Esophagus (tissue), 2 donors: Measurements from ENCODE around the gene VANGL1. TPM values are rescaled to one million over a fixed set of nuclear protein-coding genes. Genes with fewer than 3 reads are reported as not detected.

ENCODE experiments used
- H3K27ac ChIP-seq, 2 donors: one replicate each; pipeline ENCODE4 v1.5.1; 2013; ENCODE audit warnings: low read depth in 2 of 2, mild to moderate bottlenecking in 2 of 2, inconsistent platforms in 1 of 2, low read length in 1 of 2, moderate library complexity in 1 of 2
- H3K27me3 ChIP-seq, 2 donors: one replicate each; pipeline ENCODE4 v1.6.1; 2013; ENCODE audit warnings: low read length in 2 of 2, control low read depth in 1 of 2, mild to moderate bottlenecking in 1 of 2; ENCODE audit not compliant: insufficient read depth in 2 of 2, control insufficient read depth in 1 of 2
- H3K36me3 ChIP-seq, 2 donors: one replicate each; pipeline ENCODE4 v1.6.1; 2013; ENCODE audit warnings: low read length in 1 of 2; ENCODE audit not compliant: control insufficient read depth in 2 of 2, insufficient read depth in 2 of 2
- H3K4me1 ChIP-seq, 2 donors: one replicate each; pipeline ENCODE4 v1.6.1; 2013; ENCODE audit warnings: low read length in 1 of 2; ENCODE audit not compliant: control insufficient read depth in 2 of 2, insufficient read depth in 2 of 2
- H3K4me3 ChIP-seq, 2 donors: one replicate each; pipeline ENCODE4 v1.5.1; 2013; ENCODE audit warnings: low read length in 2 of 2, mild to moderate bottlenecking in 2 of 2, low read depth in 1 of 2, moderate library complexity in 1 of 2
- H3K9me3 ChIP-seq, 2 donors: one replicate each; pipeline ENCODE4 v1.6.1; 2013; ENCODE audit warnings: mild to moderate bottlenecking in 2 of 2, low read depth in 1 of 2, low read length in 1 of 2, moderate library complexity in 1 of 2; ENCODE audit not compliant: control insufficient read depth in 2 of 2, insufficient read depth in 1 of 2
- WGBS, 2 donors: extraction: QIAGEN DNeasy Blood & Tissue Kit; methylation state at CpG; one replicate each; pipeline ENCODE4 v1.1.7; 2013; 5-methylcytosine and 5-hydroxymethylcytosine counted together
- polyA plus RNA-seq, 2 donors: library from polyadenylated mRNA; stranded (reverse); fragments of 200-250 nt; gene quantifications; one replicate each; pipeline ENCODE4 v1.2.3, GENCODE V29; 2013
- donor health status: healthy with polysubstance abuse.
- donor health status: Bipolar disorder and iron deficiency.

Gene VANGL1
- polyA plus RNA-seq, 2 donors = 3.4 to 4.1 TPM

- 53 to 58% methylated on average over 19 of the region's 19 CpGs for WGBS, 2 donors
- Histone ChIP-seq H3K9me3 (peaks cover 0 to 2% of the 10 kb centered on the region in 2 donors), H3K27me3 (no peaks in the 10 kb centered on the region), H3K4me1 (peaks cover 2 to 19% of the 10 kb centered on the region in 2 donors), H3K36me3 (peaks cover 3 to 5% of the 10 kb centered on the region in 2 donors), H3K4me3 (no peak overlapping the region), H3K27ac (peak overlapping the region; percentile 39 to 80)
Observed at GRCh38 chr1:115671176-115671934, 29.6 kb downstream of the VANGL1 start.

GRCh38 chr1:115672224-115673009 lies 30.6 kb downstream of the VANGL1 start:
- Histone ChIP-seq H3K27ac (no peak overlapping the region), H3K4me1 (peaks cover 2 to 16% of the 10 kb centered on the region in 2 donors), H3K27me3 (no peaks in the 10 kb centered on the region), H3K4me3 (no peak overlapping the region), H3K36me3 (peaks cover 3 to 4% of the 10 kb centered on the region in 2 donors), H3K9me3 (peaks cover 0 to 2% of the 10 kb centered on the region in 2 donors)
- 82 to 84% methylated on average over 13 of the region's 13 CpGs for WGBS, 2 donors

GRCh38 chr1:115676498-115677181 lies 34.9 kb downstream of the VANGL1 start:
- no peaks in the 10 kb centered on the region for H3K27me3 ChIP-seq
- no peaks in the 10 kb centered on the region for H3K9me3 ChIP-seq
- peak overlapping the region; percentile 31 to 45 for H3K27ac ChIP-seq
- H3K36me3 ChIP-seq = peaks cover 0 to 3% of the 10 kb centered on the region in 2 donors
- whole genome bisulfite sequencing, 2 donors = 46 to 51% methylated on average over 7 of the region's 7 CpGs
- no peak overlapping the region for H3K4me3 ChIP-seq
- peaks cover 7 to 11% of the 10 kb centered on the region in 2 donors for H3K4me1 ChIP-seq

GRCh38 chr1:115677182-115677555 lies 35.4 kb downstream of the VANGL1 start:
- no peaks in the 10 kb centered on the region for H3K27me3 ChIP-seq
- peak overlapping the region; percentile 11 to 37 for H3K27ac ChIP-seq
- peaks cover 7 to 9% of the 10 kb centered on the region in 2 donors for H3K4me1 ChIP-seq
- peaks cover 0 to 3% of the 10 kb centered on the region in 2 donors for H3K36me3 ChIP-seq
- H3K9me3 ChIP-seq = no peaks in the 10 kb centered on the region
- H3K4me3 ChIP-seq = no peak overlapping the region
- 31 to 48% methylated on average over 3 of the region's 3 CpGs for WGBS, 2 donors

GRCh38 chr1:115677565-115677964 lies 35.8 kb downstream of the VANGL1 start:
- H3K4me1 ChIP-seq = peaks cover 7 to 9% of the 10 kb centered on the region in 2 donors

GRCh38 chr1:115678141-115678540 lies 36.4 kb downstream of the VANGL1 start:
- Histone ChIP-seq H3K4me3 (no peak overlapping the region), H3K4me1 (peaks cover 7 to 9% of the 10 kb centered on the region in 2 donors), H3K36me3 (peaks cover 5 to 6% of the 10 kb centered on the region in 2 donors), H3K27ac (peak overlapping the region in 1 of 2 donors; percentile 59), H3K9me3 (no peaks in the 10 kb centered on the region), H3K27me3 (no peaks in the 10 kb centered on the region)
- WGBS, 2 donors = 66 to 74% methylated on average over 5 of the region's 5 CpGs

More at GRCh38 chr1:115677565-115677964, 35.8 kb downstream of the VANGL1 start:
- WGBS, 2 donors = 79 to 96% methylated on average over 1 of the region's 1 CpG
- H3K36me3 ChIP-seq = peaks cover 3% of the 10 kb centered on the region in 2 donors
- peak overlapping the region; percentile 11 to 37 for H3K27ac ChIP-seq
- H3K9me3 ChIP-seq = no peaks in the 10 kb centered on the region
- no peaks in the 10 kb centered on the region for H3K27me3 ChIP-seq
- no peak overlapping the region for H3K4me3 ChIP-seq

GRCh38 chr1:115679141-115679611 lies 37.4 kb downstream of the VANGL1 start:
- Histone ChIP-seq H3K4me3 (no peak overlapping the region), H3K27ac (peak overlapping the region; percentile 56 to 70), H3K36me3 (peaks cover 5 to 9% of the 10 kb centered on the region in 2 donors), H3K9me3 (no peaks in the 10 kb centered on the region), H3K4me1 (peaks cover 7 to 9% of the 10 kb centered on the region in 2 donors), H3K27me3 (no peaks in the 10 kb centered on the region)
- 33 to 51% methylated on average over 8 of the region's 8 CpGs for WGBS, 2 donors

GRCh38 chr1:115680730-115681111 lies 39.0 kb downstream of the VANGL1 start:
- Histone ChIP-seq H3K9me3 (no peaks in the 10 kb centered on the region), H3K4me1 (peaks cover 7 to 9% of the 10 kb centered on the region in 2 donors), H3K27ac (no peak overlapping the region), H3K27me3 (no peaks in the 10 kb centered on the region), H3K36me3 (peaks cover 10 to 18% of the 10 kb centered on the region in 2 donors), H3K4me3 (no peak overlapping the region)
- WGBS, 2 donors = 93 to 97% methylated on average over 5 of the region's 5 CpGs

GRCh38 chr1:115682792-115683191 lies 41.0 kb downstream of the VANGL1 start:
- peaks cover 12 to 18% of the 10 kb centered on the region in 2 donors for H3K36me3 ChIP-seq
- H3K4me1 ChIP-seq = peaks cover 6 to 9% of the 10 kb centered on the region in 2 donors
- H3K9me3 ChIP-seq = no peaks in the 10 kb centered on the region
- H3K27me3 ChIP-seq = no peaks in the 10 kb centered on the region
- H3K27ac ChIP-seq = no peak overlapping the region
- H3K4me3 ChIP-seq = no peak overlapping the region
- WGBS, 2 donors = 86 to 93% methylated on average over 4 of the region's 4 CpGs
